Measurements from ENCODE around the gene CCDC92. TPM values are rescaled to one million over a fixed set of nuclear protein-coding genes. Genes with fewer than 3 reads are reported as not detected.

CCDC92 gene
- total RNA-seq, 1 donor from 2014 or later, result 25.9 TPM

DNA sequence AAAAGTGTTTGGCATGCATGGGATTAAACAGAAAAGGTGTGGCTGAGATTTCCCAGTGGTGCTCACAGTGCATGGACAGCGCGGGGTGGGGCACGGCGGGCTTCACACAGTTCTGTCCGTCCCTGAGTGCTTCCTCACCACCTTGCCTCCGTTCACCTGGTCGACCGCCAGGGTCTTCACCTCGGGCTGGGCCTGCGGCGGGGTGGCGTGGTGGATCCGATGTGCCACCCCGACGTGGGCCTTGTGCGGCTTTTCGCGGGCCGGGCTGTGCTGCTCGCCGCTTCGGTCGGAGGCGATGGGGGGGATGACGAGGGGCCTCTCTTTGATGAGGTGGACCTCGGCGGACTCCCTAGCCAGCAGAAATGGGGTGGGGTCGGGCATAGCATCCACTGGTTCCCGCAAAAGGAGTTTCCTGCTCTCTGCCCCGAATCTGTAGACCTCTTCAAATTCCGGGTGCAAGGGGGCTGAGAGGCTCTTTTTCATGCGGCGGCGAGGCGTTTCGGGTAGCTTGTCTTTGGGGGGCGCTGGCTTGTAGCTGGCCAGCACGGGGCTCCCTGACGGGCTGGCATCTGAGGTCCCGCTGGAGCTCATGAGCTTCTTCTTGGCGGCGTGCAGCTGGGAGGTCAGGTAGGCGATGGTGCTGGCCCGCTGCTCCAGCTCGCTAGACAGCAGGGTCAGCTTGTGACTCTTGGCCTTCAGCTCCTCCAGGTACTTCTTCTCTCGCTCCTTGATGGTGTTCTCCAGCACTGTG is 35.5 kb downstream of the CCDC92 start:
- TF ChIP-seq, protein P1, sequence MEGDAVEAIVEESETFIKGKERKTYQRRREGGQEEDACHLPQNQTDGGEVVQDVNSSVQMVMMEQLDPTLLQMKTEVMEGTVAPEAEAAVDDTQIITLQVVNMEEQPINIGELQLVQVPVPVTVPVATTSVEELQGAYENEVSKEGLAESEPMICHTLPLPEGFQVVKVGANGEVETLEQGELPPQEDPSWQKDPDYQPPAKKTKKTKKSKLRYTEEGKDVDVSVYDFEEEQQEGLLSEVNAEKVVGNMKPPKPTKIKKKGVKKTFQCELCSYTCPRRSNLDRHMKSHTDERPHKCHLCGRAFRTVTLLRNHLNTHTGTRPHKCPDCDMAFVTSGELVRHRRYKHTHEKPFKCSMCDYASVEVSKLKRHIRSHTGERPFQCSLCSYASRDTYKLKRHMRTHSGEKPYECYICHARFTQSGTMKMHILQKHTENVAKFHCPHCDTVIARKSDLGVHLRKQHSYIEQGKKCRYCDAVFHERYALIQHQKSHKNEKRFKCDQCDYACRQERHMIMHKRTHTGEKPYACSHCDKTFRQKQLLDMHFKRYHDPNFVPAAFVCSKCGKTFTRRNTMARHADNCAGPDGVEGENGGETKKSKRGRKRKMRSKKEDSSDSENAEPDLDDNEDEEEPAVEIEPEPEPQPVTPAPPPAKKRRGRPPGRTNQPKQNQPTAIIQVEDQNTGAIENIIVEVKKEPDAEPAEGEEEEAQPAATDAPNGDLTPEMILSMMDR (conservative IDR thresholded peaks at IDR 0.05; ENCODE audit: low read depth, low read length), result no peak
- DNase-seq (ENCODE audit: low read depth), result no peak
- H3K4me3 ChIP-seq (ENCODE audit: low read depth, low read length), result no peak overlapping the region

DNA sequence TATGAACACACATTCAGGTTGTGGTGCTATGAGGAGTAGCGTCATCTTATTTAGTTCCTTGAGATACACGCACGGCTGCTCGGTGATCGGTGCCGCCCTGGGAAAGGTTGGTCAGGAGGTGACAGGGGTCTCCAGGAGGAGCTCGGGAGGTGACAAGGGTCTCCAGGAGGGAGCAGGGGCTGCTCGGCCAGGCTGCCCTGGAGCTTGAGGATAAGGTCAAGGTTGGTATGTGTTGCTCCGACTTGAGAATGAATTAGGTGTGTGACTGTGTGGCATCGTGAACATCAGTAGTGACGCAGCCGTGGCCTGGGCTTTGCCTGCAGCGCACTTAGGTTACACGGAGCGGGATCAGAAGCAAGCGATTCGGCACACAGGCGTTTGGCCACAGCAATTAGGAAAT is 36.2 kb downstream of the CCDC92 start:
- H3K4me3 ChIP-seq (ENCODE audit: low read depth, low read length), result no peak overlapping the region
- TF ChIP-seq, protein P1 (conservative IDR thresholded peaks at IDR 0.05; ENCODE audit: low read depth, low read length), result no peak
- no peak for DNase-seq (ENCODE audit: low read depth)

DNA sequence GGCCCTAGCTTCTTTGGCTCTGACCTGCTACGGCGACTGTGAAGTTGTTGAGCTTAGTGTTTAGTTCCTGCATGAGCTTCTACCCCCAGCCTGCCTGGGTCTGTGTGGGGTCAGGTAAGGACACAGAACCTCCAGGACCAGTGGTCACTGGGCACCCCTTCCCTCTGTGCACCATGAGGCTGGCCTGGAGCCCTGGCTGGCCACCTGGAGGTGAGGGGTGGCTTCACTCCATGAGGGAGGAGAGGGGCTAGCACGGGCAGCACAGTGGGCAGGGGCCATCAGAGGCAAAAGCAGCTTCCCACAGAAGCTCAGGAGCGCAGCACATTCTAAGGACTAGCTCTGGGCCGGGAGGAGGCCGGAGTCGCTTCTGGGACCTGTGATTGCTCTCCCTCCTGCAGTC is 36.7 kb downstream of the CCDC92 start:
- H3K4me3 ChIP-seq (ENCODE audit: low read depth, low read length), result no peak overlapping the region
- no peak for DNase-seq (ENCODE audit: low read depth)
- TF ChIP-seq, protein P1 (conservative IDR thresholded peaks at IDR 0.05; ENCODE audit: low read depth, low read length), result no peak

DNA sequence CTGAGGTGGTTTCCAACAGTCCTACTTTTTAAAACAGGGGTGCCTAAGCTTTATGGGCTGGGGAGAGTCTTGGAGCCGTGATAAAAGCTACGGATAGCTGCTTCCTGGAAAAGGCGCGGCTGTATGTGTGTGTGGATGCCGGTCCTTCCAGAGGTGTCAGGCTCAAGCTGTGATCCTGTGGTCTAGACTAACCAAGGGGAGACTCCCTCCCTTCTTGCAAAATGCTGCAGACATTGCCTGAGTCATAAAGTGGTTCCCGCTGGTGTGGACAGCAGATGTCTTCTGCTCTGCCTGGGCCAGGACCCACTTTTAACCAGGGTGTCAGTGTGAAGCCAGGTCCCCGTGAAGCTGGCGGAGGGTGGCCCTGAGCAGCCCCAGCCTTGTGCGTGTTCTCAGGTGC is 37.8 kb downstream of the CCDC92 start:
- H3K4me3 ChIP-seq (ENCODE audit: low read depth, low read length), result no peak overlapping the region
- no peak for DNase-seq (ENCODE audit: low read depth)
- TF ChIP-seq, protein P1 (conservative IDR thresholded peaks at IDR 0.05; ENCODE audit: low read depth, low read length), result no peak

DNA sequence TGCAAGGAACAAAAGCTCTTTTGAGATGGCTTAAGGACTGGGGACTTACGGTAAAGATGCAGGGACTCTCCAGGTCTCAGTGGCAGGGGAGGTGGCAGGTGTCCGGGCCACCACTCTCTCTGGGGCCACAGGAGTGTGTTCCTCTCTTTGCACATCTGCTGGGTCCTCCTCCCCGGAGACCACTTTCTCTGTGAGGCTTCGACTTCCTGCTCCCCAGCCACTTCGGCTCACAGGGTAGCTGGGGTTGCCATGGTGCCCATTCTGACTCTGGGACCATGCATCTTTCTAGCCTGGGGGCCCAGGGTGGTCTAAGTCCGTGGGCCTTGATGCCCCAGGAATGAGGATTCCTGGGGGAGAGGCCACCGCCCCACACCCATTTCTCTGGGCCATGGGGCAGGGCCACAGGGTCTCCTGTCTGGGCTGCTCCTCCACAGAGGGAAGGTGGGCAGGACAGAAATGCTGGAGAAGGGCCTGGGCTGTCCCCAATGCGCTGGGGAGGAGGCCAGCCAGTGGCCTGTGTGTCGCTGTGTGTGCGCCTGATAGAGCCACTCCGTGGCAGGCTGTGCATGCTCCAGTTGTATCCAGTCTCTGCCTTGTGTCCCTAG is 38.5 kb downstream of the CCDC92 start:
- TF ChIP-seq, protein P1 (conservative IDR thresholded peaks at IDR 0.05; ENCODE audit: low read depth, low read length), result no peak
- no peak overlapping the region for H3K4me3 ChIP-seq (ENCODE audit: low read depth, low read length)
- no peak for DNase-seq (ENCODE audit: low read depth)

DNA sequence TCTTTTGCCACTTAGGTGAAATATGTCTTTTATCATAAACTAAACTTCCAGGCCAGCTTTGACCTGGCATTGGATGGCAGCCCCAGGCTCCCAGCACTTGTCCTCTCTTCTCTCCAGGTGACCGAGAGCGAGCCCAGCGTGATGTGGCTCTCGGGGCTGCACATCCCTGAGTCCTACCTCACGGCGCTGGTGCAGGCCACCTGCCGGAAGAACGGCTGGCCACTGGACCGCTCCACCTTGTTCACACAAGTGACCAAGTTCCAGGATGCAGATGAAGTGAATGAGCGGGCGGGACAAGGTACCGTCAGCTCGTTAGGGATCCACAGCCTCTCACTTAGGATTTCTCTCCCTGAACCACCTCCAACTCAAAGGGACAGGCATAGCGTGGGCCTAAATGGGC is 39.4 kb downstream of the CCDC92 start:
- TF ChIP-seq, protein P1 (conservative IDR thresholded peaks at IDR 0.05; ENCODE audit: low read depth, low read length), result no peak
- H3K4me3 ChIP-seq (ENCODE audit: low read depth, low read length), result no peak overlapping the region
- no peak for DNase-seq (ENCODE audit: low read depth)
